Glomerular visceral epithelial cell (primary cell): ENCODE data around the gene ERLEC1.
A peak's percentile ranks its signal among the peaks of the same experiment; 100 is the strongest.
"Not testable (repeated sequence)": the region's sequence is repeated elsewhere in the genome, so short reads cannot be mapped to it uniquely, and the experiment has no call there.

Source experiments
- DNase-seq: peaks from one replicate; pipeline ENCODE4 v3.0.0-alpha.2; 2016; ENCODE audit errors: extremely low spot score

Gene ERLEC1

DNA sequence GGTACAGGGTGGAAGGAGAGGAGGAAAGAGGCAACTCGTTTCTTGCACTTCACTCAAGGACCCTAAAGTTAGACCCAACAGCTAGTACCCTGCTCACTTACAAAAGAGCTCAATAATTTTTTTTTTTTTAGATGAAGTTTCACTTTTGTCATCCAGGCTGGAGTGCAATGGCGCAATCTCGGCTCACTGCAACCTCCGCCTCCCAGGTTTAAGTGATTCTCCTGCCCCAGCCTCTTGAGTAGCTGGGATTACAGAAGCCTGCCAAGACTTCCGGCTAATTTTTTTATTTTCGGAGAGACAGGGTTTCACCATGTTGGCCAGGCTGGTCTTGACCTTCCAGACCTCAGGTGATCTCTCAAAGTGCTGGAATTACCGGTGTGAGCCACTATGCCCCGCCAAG lies 4.2 kb upstream of the ERLEC1 start:
- no peak for DNase-seq

GRCh38 chr2:53784436-53784835 lies 2.4 kb upstream of the ERLEC1 start:
- peak; percentile 46 for DNase-seq

GRCh38 chr2:53785366-53785765 lies 1.5 kb upstream of the ERLEC1 start:
- DNase-seq: peak; percentile 27

- no peak for DNase-seq
Measured at GRCh38 chr2:53786352-53786704, 516 bp upstream of the ERLEC1 start.

GRCh38 chr2:53787614-53788289 lies 908 bp downstream of the ERLEC1 start:
- DNase-seq: peak; percentile 8

GRCh38 chr2:53793261-53793660 lies 6.4 kb downstream of the ERLEC1 start:
- DNase-seq: no peak

- DNase-seq: no peak
Measured at GRCh38 chr2:53793821-53794220, 7.0 kb downstream of the ERLEC1 start.

DNA sequence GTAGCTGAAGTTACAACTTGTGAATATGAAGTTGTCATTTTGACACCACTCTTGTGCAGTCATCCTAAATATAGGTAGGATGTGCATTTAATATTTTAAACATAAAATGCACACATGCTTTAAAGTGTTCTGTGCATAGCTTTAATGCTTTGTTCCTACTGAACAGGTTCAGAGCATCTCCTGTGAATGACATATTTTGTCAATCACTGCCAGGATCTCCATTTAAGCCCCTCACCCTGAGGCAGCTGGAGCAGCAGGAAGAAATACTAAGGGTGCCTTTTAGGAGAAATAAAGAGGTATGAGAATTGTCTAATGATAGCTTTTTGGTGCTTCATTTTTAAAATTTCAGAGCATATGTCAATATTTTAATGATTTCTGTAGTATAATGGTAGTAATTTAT lies 14.7 kb downstream of the ERLEC1 start:
- no peak for DNase-seq

GRCh38 chr2:53802617-53803151 lies 15.8 kb downstream of the ERLEC1 start:
- no peak for DNase-seq

GRCh38 chr2:53811601-53812000 lies 24.8 kb downstream of the ERLEC1 start:
- DNase-seq: no peak

- no peak for DNase-seq
Measured at GRCh38 chr2:53813151-53813550, 26.3 kb downstream of the ERLEC1 start.

DNA sequence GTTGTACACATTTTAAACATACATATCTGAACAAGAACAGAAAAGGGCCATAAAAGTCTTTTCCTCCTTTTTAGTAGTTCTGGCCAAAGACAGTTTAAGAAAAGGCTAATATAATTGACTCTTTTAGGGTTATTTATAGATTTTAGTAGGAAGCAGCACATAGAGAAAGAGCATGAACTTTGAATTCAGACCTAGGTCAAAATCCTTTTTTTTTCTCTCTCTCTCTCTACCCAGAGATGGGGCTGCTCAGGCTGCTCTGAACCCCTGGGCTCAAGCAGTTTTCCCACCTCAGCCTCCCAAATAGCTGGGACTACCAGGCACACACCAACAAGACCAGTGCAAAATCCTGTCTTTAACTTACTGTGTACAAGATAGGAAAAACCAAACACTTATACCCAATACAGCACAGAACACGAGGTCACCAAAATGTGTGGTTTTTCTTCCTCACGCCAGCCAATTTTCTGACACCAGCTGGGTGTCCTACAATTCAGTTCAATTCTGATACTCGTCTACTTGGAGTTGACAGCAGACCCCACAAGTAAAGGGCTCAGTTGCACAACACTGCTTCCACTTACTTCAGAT lies 32.1 kb downstream of the ERLEC1 start:
- no peak for DNase-seq

- DNase-seq: no peak
Measured at GRCh38 chr2:53819634-53820033, 32.8 kb downstream of the ERLEC1 start.

DNA sequence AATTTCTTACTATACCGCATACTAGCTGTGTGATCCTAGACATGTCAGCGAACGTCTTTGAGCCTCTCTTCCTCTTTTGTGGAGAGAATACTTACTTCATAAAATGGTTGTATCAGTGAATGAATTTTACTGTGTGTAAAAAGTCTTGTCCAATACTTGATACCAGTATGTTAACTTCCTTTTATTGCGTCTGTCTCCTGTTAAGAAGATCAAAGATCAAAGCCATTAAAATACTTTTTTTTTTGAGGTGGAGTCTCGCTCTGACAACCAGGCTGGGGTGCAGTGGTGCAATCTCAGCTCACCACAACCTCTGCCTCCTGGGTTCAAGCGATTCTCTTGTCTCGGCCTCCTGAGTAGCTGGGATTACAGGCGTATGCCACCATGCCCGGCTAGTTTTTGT lies 33.2 kb downstream of the ERLEC1 start:
- DNase-seq: no peak

- DNase-seq: peak; percentile 4
Measured at GRCh38 chr2:53820711-53821110, 33.9 kb downstream of the ERLEC1 start.

GRCh38 chr2:53821810-53822209 lies 35.0 kb downstream of the ERLEC1 start:
- no peak for DNase-seq

DNA sequence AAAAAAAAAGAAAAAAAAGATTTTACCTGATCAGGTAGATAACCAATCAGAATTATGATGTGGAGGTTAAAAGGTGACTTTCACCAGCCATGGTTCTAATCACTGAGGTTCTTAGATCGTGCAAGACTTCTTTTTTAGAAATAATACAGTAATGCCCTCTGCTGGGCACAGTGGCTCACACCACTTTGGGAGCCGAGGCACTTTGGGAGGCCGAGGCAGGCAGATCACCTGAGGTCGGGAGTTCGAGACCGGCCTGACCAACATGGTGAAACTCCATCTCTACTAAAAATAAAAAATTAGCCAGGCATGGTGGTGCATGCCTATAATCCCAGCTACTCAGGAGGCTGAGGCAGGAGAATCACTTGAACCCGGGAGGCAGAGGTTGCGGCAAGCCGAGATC lies 36.8 kb downstream of the ERLEC1 start:
- DNase-seq: not testable (repeated sequence)

- DNase-seq: no peak
Measured at GRCh38 chr2:53826030-53826410, 39.2 kb downstream of the ERLEC1 start.

DNA sequence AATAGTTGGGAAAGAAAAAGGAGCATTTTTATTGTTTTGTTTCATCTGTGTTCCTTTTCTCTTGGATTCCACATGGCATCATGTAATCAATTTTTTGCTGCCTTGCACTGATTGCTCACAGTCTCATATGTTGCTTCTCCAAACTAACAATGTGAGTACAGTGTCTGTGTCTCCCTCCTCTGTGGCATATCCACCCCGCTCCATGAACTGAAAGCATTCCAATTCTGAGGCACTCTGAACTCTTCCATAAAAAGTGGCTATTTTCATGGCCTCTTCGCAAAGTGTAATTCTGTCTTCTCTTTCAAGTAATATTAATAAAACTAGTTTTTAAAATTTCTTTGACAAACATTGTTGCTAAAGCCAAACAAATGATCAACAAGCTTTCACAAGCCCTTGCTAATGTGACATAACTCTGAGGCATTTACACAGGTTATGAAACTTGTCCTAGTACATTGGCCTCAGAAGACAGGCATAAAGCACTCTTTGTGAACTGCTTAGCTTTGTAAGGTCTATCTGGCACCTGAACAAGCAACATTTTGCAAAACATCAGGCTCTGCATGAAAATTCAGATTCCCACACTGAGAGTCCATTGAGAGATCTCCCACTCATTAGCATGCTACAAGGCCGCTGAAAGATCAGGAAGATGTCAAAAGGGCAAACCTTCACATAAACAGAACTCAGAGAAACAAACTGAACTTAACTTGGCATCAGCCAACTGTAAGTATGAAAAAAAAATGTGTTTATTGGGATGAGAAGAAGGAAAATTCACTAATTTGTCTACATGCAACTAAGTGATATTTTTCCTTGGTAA lies 39.9 kb downstream of the ERLEC1 start:
- DNase-seq: no peak

DNA sequence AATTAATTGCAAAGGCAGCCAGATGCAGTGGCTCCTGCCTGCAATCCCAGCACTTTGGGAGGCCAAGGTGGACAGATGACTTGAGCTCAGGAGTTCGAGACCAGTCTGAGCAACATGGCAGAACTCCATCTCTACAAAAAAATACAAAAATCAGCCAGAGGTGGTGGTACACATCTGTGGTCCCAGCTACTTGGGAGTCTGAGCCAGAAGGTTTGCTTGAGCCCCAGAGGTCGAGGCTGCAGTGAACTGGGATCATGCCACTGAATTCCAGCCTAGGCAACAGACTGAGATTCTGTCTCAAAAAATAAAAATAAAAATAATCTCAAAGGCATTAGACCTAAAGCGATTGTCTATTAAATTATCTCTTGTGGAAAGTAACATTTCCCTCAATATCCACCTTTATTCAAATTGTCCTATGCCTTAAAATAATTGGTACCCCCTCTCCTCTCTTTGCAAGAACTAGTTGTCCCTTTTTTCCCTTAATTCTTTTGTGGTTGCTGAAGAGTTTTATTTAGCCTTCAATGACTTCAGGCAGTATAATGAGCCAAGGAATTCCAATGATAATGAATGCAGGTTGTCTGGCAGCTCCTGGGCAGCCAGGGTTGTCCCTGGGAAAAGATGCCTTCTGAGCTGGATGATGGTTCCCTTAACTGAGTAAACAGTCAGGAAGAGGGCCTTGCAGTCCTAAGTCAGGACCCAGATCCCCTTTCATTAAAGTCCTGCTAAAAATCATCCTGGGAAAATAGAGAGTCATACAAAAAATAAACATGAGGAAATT lies 40.7 kb downstream of the ERLEC1 start:
- DNase-seq: no peak

DNA sequence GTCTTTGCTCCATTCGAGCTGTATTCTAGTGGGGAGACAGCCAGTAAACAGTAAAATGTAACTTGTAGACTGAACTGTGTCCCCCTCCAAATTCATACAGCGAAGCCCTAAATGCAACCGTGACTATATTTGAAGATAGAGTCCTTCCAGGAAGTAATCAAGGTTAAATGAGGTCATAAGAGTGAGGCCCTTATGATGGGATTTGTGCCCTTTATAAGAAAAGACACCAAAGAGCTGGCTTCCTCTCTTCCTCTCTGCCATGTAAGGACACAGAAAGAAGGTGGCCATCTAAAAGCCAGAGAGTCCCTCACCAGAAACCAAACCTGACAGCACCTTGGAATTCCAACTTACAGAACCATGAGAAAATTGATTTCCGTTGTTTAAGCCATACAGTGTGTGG lies 41.5 kb downstream of the ERLEC1 start:
- no peak for DNase-seq
